Spleen (tissue), 7 donors: ENCODE results near the gene MPZL3.
A peak's percentile ranks its signal among the peaks of the same experiment; 100 is the strongest.

Experiments
- POLR2A ChIP-seq, 3 donors: fragments of 450-650 bp; IDR thresholded peaks; one replicate each; pipeline ENCODE4 v1.5.1; 2017; ENCODE audit warnings: antibody characterized with exemption in 3 of 3, mild to moderate bottlenecking in 1 of 3
- POLR2AphosphoS5 ChIP-seq, 3 donors: sonication (generic); formaldehyde crosslinking; IDR thresholded peaks; one replicate each; pipeline ENCODE4 v1.5.1; 2017; ENCODE audit warnings: antibody characterized with exemption in 3 of 3
- TF ChIP-seq, protein P1 (sequence below), 11 experiments: fragments of 200-600 bp in 7 of 11; fragments of 450-650 bp in 4 of 11; sonication (generic) in 4 of 11; IDR thresholded peaks in 8 of 11; conservative IDR thresholded peaks in 3 of 11; 1 replicate in 7 of 11; 2 replicates in 4 of 11; pipeline versions ENCODE4 v1.4.0 to v1.8.0; 2016 to 2021; ENCODE audit warnings: antibody characterized with exemption in 11 of 11, inconsistent platforms in 4 of 11, mild to moderate bottlenecking in 1 of 11
- donor health status: DM: no; HTN: no; CAD: no; lungs with moderate emphysema.
- donor health status: DM: no; HTN: no; CAD: no.
- donor health status: DM: no; HTN: no; CAD: no.

DNA sequence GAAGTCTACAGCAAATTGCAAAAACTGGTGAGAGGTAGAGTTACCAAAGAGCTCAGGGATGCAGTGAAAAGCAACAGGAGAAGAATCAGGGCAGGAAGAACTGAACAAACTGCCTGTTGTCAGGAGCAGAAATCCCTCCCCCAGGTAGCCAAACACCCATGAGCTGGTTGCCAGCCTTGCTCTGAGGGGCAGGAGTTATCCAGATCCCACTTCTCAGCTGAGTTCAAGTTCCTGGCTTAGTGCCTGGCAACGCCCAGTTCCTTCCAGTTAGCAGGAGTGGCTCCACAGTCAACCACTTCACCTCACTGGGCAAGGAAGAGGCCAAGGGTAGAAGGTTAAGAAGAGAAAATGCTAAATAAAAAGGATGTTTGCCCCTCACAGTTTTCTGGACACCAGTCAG lies 13.8 kb upstream of the MPZL3 start:
- TF ChIP-seq, protein P1, sequence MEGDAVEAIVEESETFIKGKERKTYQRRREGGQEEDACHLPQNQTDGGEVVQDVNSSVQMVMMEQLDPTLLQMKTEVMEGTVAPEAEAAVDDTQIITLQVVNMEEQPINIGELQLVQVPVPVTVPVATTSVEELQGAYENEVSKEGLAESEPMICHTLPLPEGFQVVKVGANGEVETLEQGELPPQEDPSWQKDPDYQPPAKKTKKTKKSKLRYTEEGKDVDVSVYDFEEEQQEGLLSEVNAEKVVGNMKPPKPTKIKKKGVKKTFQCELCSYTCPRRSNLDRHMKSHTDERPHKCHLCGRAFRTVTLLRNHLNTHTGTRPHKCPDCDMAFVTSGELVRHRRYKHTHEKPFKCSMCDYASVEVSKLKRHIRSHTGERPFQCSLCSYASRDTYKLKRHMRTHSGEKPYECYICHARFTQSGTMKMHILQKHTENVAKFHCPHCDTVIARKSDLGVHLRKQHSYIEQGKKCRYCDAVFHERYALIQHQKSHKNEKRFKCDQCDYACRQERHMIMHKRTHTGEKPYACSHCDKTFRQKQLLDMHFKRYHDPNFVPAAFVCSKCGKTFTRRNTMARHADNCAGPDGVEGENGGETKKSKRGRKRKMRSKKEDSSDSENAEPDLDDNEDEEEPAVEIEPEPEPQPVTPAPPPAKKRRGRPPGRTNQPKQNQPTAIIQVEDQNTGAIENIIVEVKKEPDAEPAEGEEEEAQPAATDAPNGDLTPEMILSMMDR (IDR thresholded peaks at IDR 0.05 in 8 of 11, conservative IDR thresholded peaks at IDR 0.05 in 3 of 11) = no peak
- no peak for TF ChIP-seq POLR2A (IDR thresholded peaks at IDR 0.05)
- peak in 1 of 3 donors; percentile 25 for TF ChIP-seq POLR2AphosphoS5 (IDR thresholded peaks at IDR 0.05)
